ENCODE data around the gene EOMES.

Gene EOMES

GRCh38 chr3:27708250-27708649 lies 13.9 kb downstream of the EOMES start:
- no peak for TF ChIP-seq CTCF (IDR thresholded peaks at IDR 0.05; ENCODE audit: low read depth, low read length)
- in situ Hi-C loops (cut with HindIII; ENCODE audit: low sequenced_read_pairs): no loop called here
- no peak overlapping the region for H3K4me3 ChIP-seq (ENCODE audit: low read depth, low read length)
- DNase-seq (ENCODE audit: low read depth, low spot score): no peak

- in situ Hi-C loops (cut with HindIII; ENCODE audit: low sequenced_read_pairs): no loop called here
- no peak overlapping the region for H3K4me3 ChIP-seq (ENCODE audit: low read depth, low read length)
- no peak for TF ChIP-seq CTCF (IDR thresholded peaks at IDR 0.05; ENCODE audit: low read depth, low read length)
- DNase-seq (ENCODE audit: low read depth, low spot score): no peak
These were observed 23.1 kb downstream of the EOMES start for GRCh38 chr3:27699067-27699466.

GRCh38 chr3:27696906-27697305 lies 25.2 kb downstream of the EOMES start:
- TF ChIP-seq CTCF (IDR thresholded peaks at IDR 0.05; ENCODE audit: low read depth, low read length): no peak
- no peak for DNase-seq (ENCODE audit: low read depth, low spot score)
- H3K4me3 ChIP-seq (ENCODE audit: low read depth, low read length): no peak overlapping the region
- in situ Hi-C loops (cut with HindIII; ENCODE audit: low sequenced_read_pairs): no loop called here

GRCh38 chr3:27695636-27696035 lies 26.5 kb downstream of the EOMES start:
- no peak overlapping the region for H3K4me3 ChIP-seq (ENCODE audit: low read depth, low read length)
- in situ Hi-C loops (cut with HindIII; ENCODE audit: low sequenced_read_pairs): no loop called here
- no peak for DNase-seq (ENCODE audit: low read depth, low spot score)
- no peak for TF ChIP-seq CTCF (IDR thresholded peaks at IDR 0.05; ENCODE audit: low read depth, low read length)

GRCh38 chr3:27688053-27688452 lies 34.1 kb downstream of the EOMES start:
- in situ Hi-C loops (cut with HindIII; ENCODE audit: low sequenced_read_pairs): no loop called here
- no peak for DNase-seq (ENCODE audit: low read depth, low spot score)
- H3K4me3 ChIP-seq (ENCODE audit: low read depth, low read length): no peak overlapping the region
- no peak for TF ChIP-seq CTCF (IDR thresholded peaks at IDR 0.05; ENCODE audit: low read depth, low read length)

GRCh38 chr3:27686642-27687041 lies 35.5 kb downstream of the EOMES start:
- peak; percentile 62 for DNase-seq (ENCODE audit: low read depth, low spot score)
- in situ Hi-C loops (cut with HindIII; ENCODE audit: low sequenced_read_pairs): no loop called here
- no peak for TF ChIP-seq CTCF (IDR thresholded peaks at IDR 0.05; ENCODE audit: low read depth, low read length)
- H3K4me3 ChIP-seq (ENCODE audit: low read depth, low read length): no peak overlapping the region

- no peak for DNase-seq (ENCODE audit: low read depth, low spot score)
- H3K4me3 ChIP-seq (ENCODE audit: low read depth, low read length): no peak overlapping the region
- TF ChIP-seq CTCF (IDR thresholded peaks at IDR 0.05; ENCODE audit: low read depth, low read length): no peak
- in situ Hi-C loops (cut with HindIII; ENCODE audit: low sequenced_read_pairs): no loop called here
These were observed 36.6 kb downstream of the EOMES start for GRCh38 chr3:27685474-27685873.

Data from astrocyte of the spinal cord (primary cell).